Esophagus muscularis mucosa (tissue), 3 donors: ENCODE measurements around the gene TMEM174.

Source experiments
- CTCF ChIP-seq, 3 experiments: fragments of 200-600 bp in 2 of 3; fragments of 450-650 bp in 1 of 3; sonication (generic) in 2 of 3; IDR thresholded peaks; one replicate each; pipeline ENCODE4 v1.5.1; 2017 to 2019; ENCODE audit warnings: antibody characterized with exemption in 3 of 3, mild to moderate bottlenecking in 2 of 3, moderate library complexity in 1 of 3
- POLR2A ChIP-seq: fragments of 450-650 bp; IDR thresholded peaks from one replicate; pipeline ENCODE4 v1.6.1; 2017; ENCODE audit warnings: antibody characterized with exemption, moderate library complexity, mild to moderate bottlenecking, low read depth
- POLR2AphosphoS5 ChIP-seq, 2 donors: sonication (generic); formaldehyde crosslinking; IDR thresholded peaks; one replicate each; pipeline ENCODE4 v1.6.1; 2017; ENCODE audit warnings: antibody characterized with exemption in 2 of 2

- TF ChIP-seq CTCF (IDR thresholded peaks at IDR 0.05) = no peak
- TF ChIP-seq POLR2A = no peak
- TF ChIP-seq POLR2AphosphoS5 (IDR thresholded peaks at IDR 0.05) = no peak
These were observed 26.7 kb downstream of the TMEM174 start for GRCh38 chr5:73199671-73200070.
